Measurements from ENCODE around the gene ACSS1.

ACSS1 gene

DNA sequence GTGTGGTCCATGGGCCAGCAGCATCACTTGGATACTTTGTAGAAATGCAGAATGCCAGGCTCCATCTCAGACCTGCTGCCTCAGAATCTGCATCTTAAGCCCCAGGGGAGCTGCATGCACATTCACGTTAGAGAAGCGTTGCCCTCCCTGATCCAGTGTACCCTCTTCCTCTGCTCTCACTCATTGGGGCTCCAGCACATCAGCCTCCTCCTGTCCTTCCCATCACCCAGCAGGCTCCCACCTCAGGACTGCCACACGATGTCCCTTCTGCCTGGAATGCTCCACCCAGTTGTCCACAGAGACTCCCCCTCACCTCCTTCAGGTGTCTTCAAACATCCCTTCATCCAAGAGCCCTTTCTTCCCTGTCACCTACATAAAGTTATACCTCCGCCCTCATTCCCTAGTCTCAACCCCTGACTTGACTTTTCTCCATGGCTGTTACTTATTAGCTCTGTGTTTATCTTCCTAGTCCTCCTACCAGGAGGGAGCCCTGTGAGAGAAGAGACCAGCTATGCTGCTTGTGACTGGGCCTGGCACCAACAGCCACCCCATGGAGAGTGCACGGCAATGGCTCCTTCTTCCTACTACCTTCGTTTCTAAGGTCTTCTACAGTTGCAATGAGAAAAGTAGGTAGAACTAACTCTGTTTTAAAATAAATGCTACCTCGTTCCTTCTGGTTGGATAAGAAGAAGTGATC is 3.3 kb upstream of the ACSS1 start:
- DNase-seq: no peak

GRCh38 chr20:25059866-25060465 is 2.0 kb upstream of the ACSS1 start:
- DNase-seq: no peak

- no peak for DNase-seq
Measured at GRCh38 chr20:25058847-25059810, 1.2 kb upstream of the ACSS1 start.

DNA sequence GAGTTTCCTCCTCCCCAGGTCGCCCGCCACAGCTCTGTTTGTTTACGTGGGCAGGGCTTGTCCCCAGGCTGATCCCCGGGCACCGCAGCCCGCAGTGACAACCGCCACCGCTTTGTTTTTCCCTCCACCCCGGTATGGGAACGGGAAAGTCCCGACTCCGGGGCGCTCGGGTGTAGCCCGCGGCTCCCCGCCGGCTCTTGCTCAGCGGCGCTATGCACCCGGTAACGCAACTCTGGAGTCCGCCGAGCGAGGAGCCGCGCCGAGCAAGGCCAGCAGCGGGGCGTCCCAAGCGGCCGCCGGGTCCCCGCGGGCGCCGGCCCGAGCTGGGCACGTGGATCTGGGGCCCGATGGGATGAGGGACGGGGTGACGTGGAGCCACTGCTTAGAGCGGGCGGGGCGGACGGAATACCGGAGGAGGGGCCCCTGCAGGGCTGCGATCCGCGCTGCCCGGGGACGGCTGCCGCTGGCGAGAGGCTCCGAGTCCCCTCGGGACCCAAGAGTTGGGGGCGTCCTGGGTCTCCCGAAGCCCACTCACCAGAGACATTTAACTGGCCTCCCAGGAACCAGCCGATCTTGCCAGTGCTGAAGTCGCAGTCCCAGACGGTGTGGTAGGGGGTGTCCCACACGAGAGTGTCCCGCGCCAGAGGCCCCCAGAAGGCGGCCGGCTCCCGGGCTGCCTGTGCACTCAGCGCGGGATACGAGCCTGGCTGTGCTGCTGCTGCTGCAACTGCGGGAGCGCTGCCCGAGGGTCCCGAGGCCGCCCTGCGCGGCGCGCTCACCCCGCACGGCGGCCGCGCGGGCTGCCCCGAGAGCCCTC is 497 bp downstream of the ACSS1 start:
- DNase-seq: peak in 46 of 58 donors; percentile 20 to 80 (median 64)

DNA sequence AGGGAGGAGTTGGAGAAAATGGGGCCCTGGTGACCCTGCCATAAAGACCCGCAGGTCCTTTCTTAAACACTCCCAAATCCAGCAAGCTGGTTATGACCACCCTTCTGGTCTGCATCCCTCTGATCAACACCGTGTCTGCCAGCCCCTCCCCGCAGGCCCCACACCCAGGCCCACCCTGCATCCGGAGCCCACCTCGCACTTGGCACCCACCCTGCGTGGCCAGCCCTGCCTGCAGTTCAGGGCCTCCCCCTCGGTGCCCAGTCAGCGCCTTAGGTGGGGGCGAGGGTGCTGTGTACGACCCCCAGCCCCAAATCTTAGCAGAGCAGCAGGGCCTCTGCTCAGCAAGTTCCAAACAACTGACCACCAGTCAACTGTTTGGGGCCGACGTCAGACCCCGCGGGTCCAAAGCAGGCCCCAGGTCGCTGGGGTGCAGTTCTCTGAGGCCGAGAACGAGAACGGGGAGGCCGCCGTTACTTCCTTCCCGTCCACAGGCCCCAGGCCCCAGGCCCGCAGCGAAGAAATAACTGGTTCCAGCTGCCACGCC is 1.2 kb downstream of the ACSS1 start:
- no peak for DNase-seq

DNA sequence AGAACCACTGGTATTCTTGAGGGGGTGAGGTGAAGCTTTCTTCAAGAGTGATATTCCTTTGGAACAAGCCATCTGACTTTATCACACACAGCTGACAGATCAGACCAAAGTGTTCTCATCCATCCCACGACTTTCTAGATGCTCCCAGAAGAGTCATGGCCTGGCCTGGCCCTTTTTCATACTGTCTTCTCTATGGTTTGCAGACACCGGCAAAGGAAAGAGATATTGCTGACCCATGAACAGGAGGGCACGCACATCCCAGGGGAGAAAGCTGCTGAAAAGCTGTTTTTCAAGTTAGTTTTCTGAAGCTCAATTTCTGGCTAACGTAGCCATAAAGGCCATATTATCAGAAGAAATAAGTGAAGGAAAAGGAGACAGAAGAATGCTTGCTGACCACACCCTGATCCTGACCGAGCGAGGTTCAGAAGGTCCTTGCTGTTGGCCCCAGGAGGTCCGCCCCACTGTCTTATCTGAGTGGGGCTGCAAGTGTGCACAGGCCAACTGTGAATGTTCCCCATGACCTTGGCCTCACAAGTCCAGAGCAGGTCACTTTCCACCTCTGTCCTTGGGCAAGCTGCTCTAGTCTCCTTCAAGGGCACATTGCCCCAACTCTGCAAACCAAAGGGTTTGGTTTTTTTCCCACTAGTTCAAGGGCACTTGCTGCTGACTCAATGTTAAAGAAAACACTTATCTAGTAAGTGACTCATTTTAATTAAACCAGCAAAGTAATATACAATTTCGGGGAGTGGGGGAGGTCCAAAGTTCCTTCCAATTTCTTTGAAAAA is 2.0 kb downstream of the ACSS1 start:
- no peak for DNase-seq

- no peak for DNase-seq
Measured at GRCh38 chr20:25054995-25055629, 2.8 kb downstream of the ACSS1 start.

GRCh38 chr20:25054096-25054820 is 3.7 kb downstream of the ACSS1 start:
- no peak for DNase-seq

- DNase-seq: peak in 2 of 58 donors; percentile 21 to 50
Measured at GRCh38 chr20:25053255-25054031, 4.5 kb downstream of the ACSS1 start.

GRCh38 chr20:25052255-25053194 is 5.4 kb downstream of the ACSS1 start:
- DNase-seq: peak in 1 of 58 donors; percentile 47

DNA sequence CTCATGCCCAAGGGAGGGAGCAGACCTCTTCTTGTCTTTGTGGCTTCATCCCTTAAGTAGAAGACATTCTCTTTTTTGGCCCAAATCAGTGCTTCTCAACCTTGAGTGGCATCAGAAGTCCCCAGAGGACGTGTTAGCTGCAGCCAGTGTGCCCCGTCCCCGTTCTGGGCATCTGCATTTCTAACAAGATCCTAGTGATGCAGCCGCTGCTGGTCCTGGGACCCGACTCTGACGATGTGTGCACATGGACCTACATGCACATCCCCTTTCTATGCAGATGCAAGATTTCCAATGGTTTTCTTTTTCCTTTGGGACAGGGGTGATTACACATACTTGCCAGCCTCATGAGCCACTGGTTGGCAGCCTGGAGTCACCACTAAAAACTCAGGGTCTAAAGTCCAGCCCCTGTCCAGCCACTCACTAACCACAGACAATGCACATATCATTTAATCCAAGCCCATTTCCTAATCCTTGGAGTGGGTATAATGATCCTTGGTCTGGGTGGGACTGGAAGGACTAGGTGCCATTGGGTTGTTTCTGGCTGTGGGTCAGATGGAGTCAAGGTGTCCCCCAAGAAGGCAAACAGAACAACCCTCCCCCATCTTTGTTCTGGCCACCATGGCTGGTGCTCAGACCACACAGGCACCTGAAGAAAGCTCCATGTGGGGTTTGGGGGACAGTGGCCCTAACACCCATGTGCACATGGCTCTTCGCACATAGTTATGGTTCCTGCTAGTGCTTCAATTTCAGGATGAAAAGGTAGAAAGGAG is 6.4 kb downstream of the ACSS1 start:
- no peak for DNase-seq

GRCh38 chr20:25050501-25051350 is 7.2 kb downstream of the ACSS1 start:
- no peak for DNase-seq

- no peak for DNase-seq
Measured at GRCh38 chr20:25050082-25050481, 7.9 kb downstream of the ACSS1 start.

DNA sequence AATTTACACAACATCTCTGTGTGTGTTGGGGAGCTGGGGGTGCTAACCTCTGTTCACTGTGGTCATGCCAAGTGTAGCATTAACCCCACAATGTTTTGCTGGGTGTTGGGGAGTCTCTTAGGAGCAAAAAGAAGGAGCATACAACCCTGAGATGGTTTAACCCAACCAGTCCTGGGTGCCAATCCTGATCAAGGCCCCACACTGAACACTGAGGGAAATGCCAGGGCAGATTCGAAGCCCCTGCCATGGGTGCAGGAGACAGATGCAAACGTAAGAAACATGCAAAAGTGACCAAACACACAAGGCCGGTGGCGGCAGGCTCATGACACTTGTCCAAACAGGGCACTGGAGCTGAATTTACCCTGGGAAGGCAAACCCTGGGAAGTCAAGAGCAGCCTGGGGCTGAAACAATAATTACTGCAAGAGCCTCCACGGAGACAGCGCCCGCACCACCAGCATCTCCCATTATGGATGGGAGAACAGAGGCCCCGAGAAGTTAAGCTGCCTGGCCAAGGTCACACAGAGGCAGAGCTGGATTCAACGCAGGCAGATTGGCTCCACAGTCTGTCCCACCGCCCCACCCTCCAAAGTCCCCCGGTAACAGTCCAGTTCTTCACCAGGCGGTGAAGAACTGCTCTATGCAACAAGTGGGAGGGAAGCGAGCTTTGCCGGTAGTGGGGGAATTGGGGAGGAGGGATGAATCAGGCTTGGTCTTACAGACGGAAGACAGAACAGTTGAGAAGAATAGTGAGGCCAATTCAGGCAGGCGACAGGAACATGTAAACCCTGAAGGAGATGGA is 8.5 kb downstream of the ACSS1 start:
- peak in 1 of 58 donors; percentile 18 for DNase-seq
